Mucosa of descending colon (tissue), 3 donors: Measurements from ENCODE around the gene OBSL1. TPM values are rescaled to one million over a fixed set of nuclear protein-coding genes. Genes with fewer than 3 reads are reported as not detected.

ENCODE experiments used
- ATAC-seq: fragments of 200-7000 bp; cut with Tn5 transposase; one replicate; pipeline ENCODE4 v1.9.1; 2020; ENCODE audit warnings: mild to moderate bottlenecking, moderate library complexity
- DNase-seq, 3 donors: peaks; one replicate each; pipeline ENCODE4 v3.0.0-alpha.2; 2020
- H3K36me3 ChIP-seq: fragments of 200-600 bp; one replicate; pipeline ENCODE4 v1.8.0; 2021; ENCODE audit warnings: low read depth, mild to moderate bottlenecking
- H3K4me1 ChIP-seq: fragments of 200-600 bp; one replicate; pipeline ENCODE4 v1.8.0; 2021; ENCODE audit warnings: low read depth, mild to moderate bottlenecking
- H3K4me3 ChIP-seq: fragments of 200-600 bp; one replicate; pipeline ENCODE4 v1.8.0; 2021; ENCODE audit warnings: mild to moderate bottlenecking
- H3K9me3 ChIP-seq: fragments of 200-600 bp; one replicate; pipeline ENCODE4 v1.8.0; 2021; ENCODE audit warnings: mild to moderate bottlenecking
- CTCF ChIP-seq: fragments of 200-600 bp; IDR thresholded peaks from one replicate; pipeline ENCODE4 v1.8.0; 2022; ENCODE audit warnings: antibody characterized with exemption, mild to moderate bottlenecking
- intact Hi-C, 2 donors: fragments of 100-400 bp; cut with DNase I in 1 of 2; cut with micrococcal nuclease in 1 of 2; formaldehyde crosslinking; loops; one replicate each; pipeline versions ENCODE4 v1.11.0 to v1.11.1; 2022; cut with DNase I, micrococcal nuclease
- total RNA-seq, 3 donors: library from RNA; stranded (reverse); fragmentation: NEBNext Ultra II Directional in 2 of 3; extraction: Animal tissue kit (Norgen Biotek cat#: 25700) in 2 of 3; gene quantifications; one replicate each; pipeline versions ENCODE4 v1.2.1 to v1.2.4, GENCODE V29; 2021 to 2023
- donor health status: DM: no; HTN: no; CAD: no; lungs with moderate emphysema.
- donor health status: DM: no; HTN: no; CAD: no.
- donor health status: DM: no; HTN: yes; CAD: no.

Gene OBSL1
- total RNA-seq, 3 donors from 2014 or later: 7.6 to 53.0 (median 12.6) TPM

DNA sequence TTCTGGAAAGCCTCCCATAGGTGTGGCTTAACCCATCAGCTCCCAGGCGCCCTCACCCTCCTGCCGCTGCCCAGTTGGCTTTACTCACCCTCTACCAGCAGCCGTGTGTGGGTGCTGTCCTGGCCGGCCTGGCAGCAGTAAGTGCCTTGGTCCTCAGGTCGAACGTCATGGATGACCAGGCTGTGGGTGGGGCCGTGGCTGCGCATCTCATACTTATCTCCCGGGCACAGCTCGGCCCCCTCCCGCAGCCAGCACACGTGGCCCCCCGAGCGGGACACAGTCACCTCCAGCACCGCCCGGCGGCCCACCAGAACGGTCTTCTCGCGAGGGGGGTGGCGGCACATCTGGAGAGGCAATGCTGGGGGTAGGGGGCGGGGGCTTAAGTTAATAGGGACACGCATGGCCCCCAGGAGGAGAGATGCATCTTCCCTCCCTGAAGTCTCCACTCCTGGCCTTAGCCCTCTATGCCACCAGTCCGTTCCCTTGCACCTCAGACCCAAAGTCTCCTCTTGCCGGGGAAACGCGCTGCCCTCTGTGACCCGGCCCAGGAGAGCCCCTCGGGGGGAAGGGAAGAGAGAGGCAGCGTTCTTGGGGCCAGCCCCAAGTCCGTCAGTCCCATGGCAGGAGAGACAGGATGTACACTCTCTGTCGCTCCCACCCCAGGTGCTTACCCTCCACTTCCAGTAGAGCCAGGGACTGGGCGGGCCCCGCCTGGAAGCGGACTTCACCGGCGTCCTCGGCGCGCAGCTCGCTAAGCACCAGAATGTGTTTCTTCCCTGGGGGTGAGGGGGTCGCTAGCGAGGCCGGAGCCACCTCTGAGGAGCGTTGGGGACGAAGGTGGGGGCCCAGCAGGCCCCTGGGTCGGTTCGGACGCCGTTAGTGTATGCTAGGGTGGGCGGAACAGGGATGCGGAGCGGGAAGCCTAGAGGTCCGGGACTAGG lies 19.6 kb downstream of the OBSL1 start:
- Histone ChIP-seq H3K36me3 (no peaks in the 10 kb centered on the region), H3K4me3 (no peak overlapping the region), H3K9me3 (no peaks in the 10 kb centered on the region), H3K4me1 (peaks cover 13% of the 10 kb centered on the region)
- ATAC-seq: peak; percentile 33
- peak in 1 of 3 donors; percentile 57 for DNase-seq
- TF ChIP-seq CTCF: no peak
- intact Hi-C loops: no loop called here

DNA sequence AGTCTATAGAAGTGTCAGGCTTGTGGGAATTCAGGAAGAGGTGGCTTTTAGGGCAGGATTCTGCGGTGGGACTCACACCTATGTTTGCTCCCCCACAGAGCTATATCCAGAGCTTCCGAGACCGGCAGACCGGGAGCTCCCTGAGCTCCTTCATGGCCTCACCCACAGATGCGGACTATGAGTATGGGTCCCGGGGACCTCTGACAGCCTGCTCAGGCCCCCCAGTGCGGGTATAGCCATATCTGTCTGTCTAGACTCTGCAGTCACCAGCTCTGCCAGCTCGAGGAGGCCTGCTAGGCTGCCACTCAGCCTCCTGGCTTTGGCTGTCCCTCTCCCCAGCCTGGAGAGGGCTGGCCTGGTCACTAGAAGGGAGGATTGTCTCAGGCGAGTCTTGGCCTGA lies 21.7 kb downstream of the OBSL1 start:
- DNase-seq: no peak
- TF ChIP-seq CTCF: no peak
- intact Hi-C loops: no loop called here
- Histone ChIP-seq H3K9me3 (no peaks in the 10 kb centered on the region), H3K4me1 (peaks cover 13% of the 10 kb centered on the region), H3K4me3 (no peak overlapping the region), H3K36me3 (no peaks in the 10 kb centered on the region)
- no peak for ATAC-seq

DNA sequence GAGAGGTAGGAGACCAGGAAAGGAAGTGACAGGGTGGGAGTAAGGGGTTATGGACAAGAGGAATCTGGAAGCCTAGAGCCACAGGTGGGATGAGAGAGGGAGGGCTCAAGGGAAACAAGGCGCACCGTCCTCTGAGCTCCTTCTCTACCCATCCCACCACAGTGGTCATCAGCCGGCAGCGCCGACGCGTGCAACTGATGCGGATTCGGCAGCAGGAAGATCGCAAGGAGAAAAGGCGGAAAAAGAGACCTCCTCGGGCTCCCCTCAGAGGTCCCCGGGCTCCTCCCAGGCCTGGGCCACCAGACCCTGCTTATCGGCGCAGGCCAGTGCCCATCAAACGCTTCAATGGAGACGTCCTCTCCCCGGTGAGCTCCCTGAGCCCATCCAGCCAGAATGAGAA lies 22.3 kb downstream of the OBSL1 start:
- no peak overlapping the region for H3K4me3 ChIP-seq
- H3K9me3 ChIP-seq: no peaks in the 10 kb centered on the region
- no peak for ATAC-seq
- intact Hi-C loops: no loop called here
- H3K36me3 ChIP-seq: no peaks in the 10 kb centered on the region
- H3K4me1 ChIP-seq: peaks cover 19% of the 10 kb centered on the region
- TF ChIP-seq CTCF: no peak
- DNase-seq: no peak

DNA sequence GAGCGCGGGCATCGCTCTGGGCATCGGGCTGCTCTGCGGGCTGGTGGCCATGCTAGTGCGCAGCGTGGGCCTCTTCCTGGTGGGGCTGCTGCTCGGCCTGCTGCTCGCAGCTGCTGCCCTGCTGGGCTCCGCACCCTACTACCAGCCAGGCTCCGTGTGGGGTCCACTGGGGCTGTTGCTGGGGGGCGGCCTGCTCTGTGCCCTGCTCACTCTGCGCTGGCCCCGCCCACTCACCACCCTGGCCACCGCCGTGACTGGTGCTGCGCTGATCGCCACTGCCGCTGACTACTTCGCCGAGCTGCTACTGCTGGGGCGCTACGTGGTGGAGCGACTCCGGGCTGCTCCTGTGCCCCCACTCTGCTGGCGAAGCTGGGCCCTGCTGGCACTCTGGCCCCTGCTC lies 23.7 kb downstream of the OBSL1 start:
- TF ChIP-seq CTCF: no peak
- DNase-seq (no peak), ATAC-seq (no peak)
- Histone ChIP-seq H3K4me3 (no peak overlapping the region), H3K9me3 (no peaks in the 10 kb centered on the region), H3K4me1 (peaks cover 12% of the 10 kb centered on the region), H3K36me3 (no peaks in the 10 kb centered on the region)
- intact Hi-C loops: no loop called here

GRCh38 chr2:219545943-219546352 lies 25.4 kb downstream of the OBSL1 start:
- H3K36me3 ChIP-seq: no peaks in the 10 kb centered on the region
- H3K4me3 ChIP-seq: no peak overlapping the region
- TF ChIP-seq CTCF: no peak
- H3K4me1 ChIP-seq: peaks cover 15% of the 10 kb centered on the region
- no peaks in the 10 kb centered on the region for H3K9me3 ChIP-seq
- intact Hi-C loops: no loop called here
- ATAC-seq (no peak), DNase-seq (no peak)
